Measurements from ENCODE around the gene MKLN1. TPM values are rescaled to one million over a fixed set of nuclear protein-coding genes. Genes with fewer than 3 reads are reported as not detected.

MKLN1 gene
- total and polyA plus RNA-seq, 2 donors from 2014 or later = 24.4 to 77.0 TPM

- no peak for FAIRE-seq
Measured at GRCh38 chr7:131532570-131533091, 205.0 kb downstream of the MKLN1 start.

GRCh38 chr7:131533151-131533559 is 205.5 kb downstream of the MKLN1 start:
- Histone ChIP-seq H3K9ac (ENCODE audit: low read length in 3 of 3) (no peak overlapping the region), H3K36me3 (ENCODE audit: control insufficient read depth in 2 of 3, insufficient read depth in 3 of 3, low read length in 3 of 3) (no peaks in the 10 kb centered on the region), H3K4me3 (ENCODE audit: low read length in 3 of 3) (no peak overlapping the region), H3K9me3 (ENCODE audit: control insufficient read depth in 2 of 3, insufficient read depth in 1 of 3, low read length in 3 of 3) (no peaks in the 10 kb centered on the region), H3K4me1 (ENCODE audit: control insufficient read depth in 2 of 3, insufficient read depth in 2 of 3, low read depth in 1 of 3, low read length in 3 of 3) (peaks cover 0 to 4% (median 0%) of the 10 kb centered on the region in 3 donors), H3K27me3 (ENCODE audit: control insufficient read depth, insufficient read depth, low read length) (no peaks in the 10 kb centered on the region), H3K27ac (ENCODE audit: low read depth in 2 of 2, low read length in 2 of 2) (peak overlapping the region; percentile 78 to 86)
- no peak for TF ChIP-seq CTCF (IDR thresholded peaks at IDR 0.05; ENCODE audit: borderline replicate concordance, extremely low read depth, insufficient read depth)
- FAIRE-seq = no peak
- intact Hi-C loops (cut with DNase I) = no loop called here
- DNase-seq = peak in 1 of 5 donors; percentile 58

More at GRCh38 chr7:131532570-131533091, 205.0 kb downstream of the MKLN1 start:
- H3K36me3 ChIP-seq (ENCODE audit: control insufficient read depth in 2 of 3, insufficient read depth in 3 of 3, low read length in 3 of 3) = no peaks in the 10 kb centered on the region
- no peak overlapping the region for H3K4me3 ChIP-seq (ENCODE audit: low read length in 3 of 3)
- H3K9ac ChIP-seq (ENCODE audit: low read length in 3 of 3) = no peak overlapping the region
- peaks cover 0 to 4% (median 0%) of the 10 kb centered on the region in 3 donors for H3K4me1 ChIP-seq (ENCODE audit: control insufficient read depth in 2 of 3, insufficient read depth in 2 of 3, low read depth in 1 of 3, low read length in 3 of 3)
- TF ChIP-seq CTCF (IDR thresholded peaks at IDR 0.05; ENCODE audit: borderline replicate concordance, extremely low read depth, insufficient read depth) = no peak
- peak overlapping the region; percentile 78 to 86 for H3K27ac ChIP-seq (ENCODE audit: low read depth in 2 of 2, low read length in 2 of 2)
- H3K9me3 ChIP-seq (ENCODE audit: control insufficient read depth in 2 of 3, insufficient read depth in 1 of 3, low read length in 3 of 3) = no peaks in the 10 kb centered on the region
- DNase-seq = peak in 1 of 5 donors; percentile 58
- intact Hi-C loops (cut with DNase I) = no loop called here
- H3K27me3 ChIP-seq (ENCODE audit: control insufficient read depth, insufficient read depth, low read length) = no peaks in the 10 kb centered on the region

GRCh38 chr7:131533566-131534561 is 206.2 kb downstream of the MKLN1 start:
- Histone ChIP-seq H3K9ac (ENCODE audit: low read length in 3 of 3) (no peak overlapping the region), H3K4me3 (ENCODE audit: low read length in 3 of 3) (no peak overlapping the region), H3K27ac (ENCODE audit: low read depth in 2 of 2, low read length in 2 of 2) (peak overlapping the region; percentile 78 to 86), H3K27me3 (ENCODE audit: control insufficient read depth, insufficient read depth, low read length) (no peaks in the 10 kb centered on the region), H3K4me1 (ENCODE audit: control insufficient read depth in 2 of 3, insufficient read depth in 2 of 3, low read depth in 1 of 3, low read length in 3 of 3) (peaks cover 0 to 6% (median 0%) of the 10 kb centered on the region in 3 donors), H3K9me3 (ENCODE audit: control insufficient read depth in 2 of 3, insufficient read depth in 1 of 3, low read length in 3 of 3) (no peaks in the 10 kb centered on the region), H3K36me3 (ENCODE audit: control insufficient read depth in 2 of 3, insufficient read depth in 3 of 3, low read length in 3 of 3) (no peaks in the 10 kb centered on the region)
- no peak for TF ChIP-seq CTCF (IDR thresholded peaks at IDR 0.05; ENCODE audit: borderline replicate concordance, extremely low read depth, insufficient read depth)
- DNase-seq = peak in 2 of 5 donors; percentile 43 to 61
- no peak for FAIRE-seq
- intact Hi-C loops (cut with DNase I) = no loop called here
